ENCODE measurements around the gene FRAS1.
"Not testable (repeated sequence)": the region's sequence is repeated elsewhere in the genome, so short reads cannot be mapped to it uniquely, and the experiment has no call there.

The FRAS1 gene

DNA sequence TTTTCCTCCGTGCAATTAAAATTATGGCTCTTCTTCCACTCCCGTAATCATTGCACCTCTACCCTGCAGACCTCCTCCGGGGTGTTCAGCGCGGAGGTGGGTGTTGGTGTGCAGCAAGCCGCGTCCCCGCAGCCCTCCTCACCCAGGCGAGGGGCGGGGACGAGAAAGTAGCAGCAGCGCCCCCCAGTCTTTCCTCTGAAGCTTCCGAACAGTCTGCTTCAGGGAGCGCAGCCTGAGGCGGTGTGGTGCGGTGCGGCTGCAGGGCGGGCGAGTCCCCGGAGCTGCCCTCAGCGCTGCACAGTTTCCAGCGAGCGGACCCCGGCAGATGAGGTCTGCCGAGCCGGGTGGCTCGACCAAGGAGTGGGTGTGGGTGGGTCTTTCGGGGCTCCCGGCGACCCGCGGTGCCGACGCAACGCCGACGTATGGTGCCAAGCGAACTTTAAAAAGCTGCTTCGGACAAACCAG is at the start of gene FRAS1:
TSS of gene FRAS1 (plus strand) at position 189 of the 465 bp plus-strand sequence. CDS start 687 bp downstream, outside the sequence.
- peak; percentile 56 for DNase-seq (ENCODE audit: low spot score)

- DNase-seq (ENCODE audit: low spot score) = not testable (repeated sequence)
Measured at GRCh38 chr4:78011003-78011402, 46.1 kb upstream of the FRAS1 start.

GRCh38 chr4:78014889-78015886 is 41.9 kb upstream of the FRAS1 start:
- no peak for DNase-seq (ENCODE audit: low spot score)

DNA sequence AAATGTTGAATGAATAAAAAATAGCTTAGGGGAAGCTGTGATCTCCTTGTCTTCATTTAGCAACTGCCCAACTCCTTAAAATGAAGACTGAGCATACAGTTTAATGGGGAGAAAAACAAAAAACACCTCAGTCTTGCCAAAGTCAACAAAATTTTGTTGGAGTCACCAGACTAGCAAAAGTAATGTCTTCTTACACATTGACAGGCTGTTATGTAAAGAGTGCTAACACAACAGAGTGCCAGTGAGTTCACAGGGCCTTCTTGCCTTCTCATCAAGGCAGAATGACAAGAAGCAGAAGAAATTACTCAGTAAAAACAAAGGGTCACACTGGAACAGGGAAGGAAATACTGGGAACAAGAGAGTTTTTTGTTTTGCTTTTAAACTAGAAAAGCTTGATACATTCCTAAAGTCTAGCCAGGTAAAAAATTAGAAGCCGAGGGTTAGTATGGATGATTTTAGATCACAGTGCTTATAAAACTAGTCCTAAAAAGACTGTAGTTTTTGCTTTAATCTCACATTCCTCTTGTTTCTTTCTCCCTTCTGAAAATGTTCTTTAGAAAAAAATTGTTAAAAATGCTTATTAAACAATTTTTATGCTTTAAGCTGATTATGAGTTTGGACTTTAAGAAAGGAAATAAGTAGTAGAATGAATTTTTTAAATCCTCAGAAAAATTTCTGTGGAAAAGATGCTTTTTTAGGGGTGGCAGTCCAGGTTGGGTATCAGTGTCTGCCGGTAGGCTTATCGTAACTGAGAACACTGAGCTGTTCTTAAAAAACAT is 38.7 kb upstream of the FRAS1 start:
- DNase-seq (ENCODE audit: low spot score) = no peak

DNA sequence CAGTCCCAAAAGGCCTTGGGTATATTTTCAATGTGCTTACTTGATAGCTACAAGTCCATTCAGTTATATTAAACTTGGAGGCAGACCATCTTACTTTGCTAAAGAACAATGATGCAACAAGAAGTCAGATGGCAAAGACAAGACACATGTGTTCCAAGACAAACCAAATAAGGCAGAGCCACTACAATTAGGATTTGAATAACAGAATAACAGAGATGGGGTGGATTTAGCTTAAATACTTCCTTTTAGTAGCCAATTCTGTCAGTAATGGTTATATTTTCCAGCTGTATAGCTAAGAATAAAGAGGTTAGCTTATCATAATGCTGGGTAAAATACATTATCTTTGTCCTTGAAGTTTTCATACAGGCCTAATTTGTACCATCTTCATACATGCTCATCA is 37.7 kb upstream of the FRAS1 start:
- DNase-seq (ENCODE audit: low spot score) = no peak

GRCh38 chr4:78020677-78021076 is 36.4 kb upstream of the FRAS1 start:
- no peak for DNase-seq (ENCODE audit: low spot score)

GRCh38 chr4:78022517-78022916 is 34.6 kb upstream of the FRAS1 start:
- DNase-seq (ENCODE audit: low spot score) = peak; percentile 4

- DNase-seq (ENCODE audit: low spot score) = no peak
Measured at GRCh38 chr4:78024085-78024484, 33.0 kb upstream of the FRAS1 start.

- DNase-seq (ENCODE audit: low spot score) = no peak
Measured at GRCh38 chr4:78024576-78025091, 32.5 kb upstream of the FRAS1 start.

DNA sequence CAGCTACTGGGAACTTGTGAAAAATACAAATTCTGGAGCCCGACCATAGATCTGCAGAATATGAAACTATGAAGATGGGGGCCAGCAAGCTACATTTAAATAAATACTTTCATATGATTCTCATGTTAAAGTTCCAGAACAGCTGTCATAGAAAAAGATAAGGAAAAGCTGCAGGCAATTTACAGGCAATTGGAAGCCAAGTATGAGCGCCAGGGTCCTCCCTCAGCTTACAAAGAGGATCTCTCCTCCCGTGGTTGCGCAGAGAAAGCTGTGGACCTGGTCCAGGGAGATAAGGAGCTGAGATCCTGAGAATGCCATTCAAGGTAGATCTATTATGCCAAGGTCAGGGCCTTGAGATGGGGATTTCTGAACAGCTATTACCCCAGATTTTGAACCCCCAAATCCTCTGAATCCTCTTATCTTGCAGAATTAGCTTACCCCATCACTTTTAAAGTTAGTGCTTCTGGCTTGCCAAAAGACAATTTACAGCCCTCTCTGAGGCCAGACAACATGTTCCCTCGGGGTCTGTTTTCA is 25.6 kb upstream of the FRAS1 start:
- no peak for DNase-seq (ENCODE audit: low spot score)

DNA sequence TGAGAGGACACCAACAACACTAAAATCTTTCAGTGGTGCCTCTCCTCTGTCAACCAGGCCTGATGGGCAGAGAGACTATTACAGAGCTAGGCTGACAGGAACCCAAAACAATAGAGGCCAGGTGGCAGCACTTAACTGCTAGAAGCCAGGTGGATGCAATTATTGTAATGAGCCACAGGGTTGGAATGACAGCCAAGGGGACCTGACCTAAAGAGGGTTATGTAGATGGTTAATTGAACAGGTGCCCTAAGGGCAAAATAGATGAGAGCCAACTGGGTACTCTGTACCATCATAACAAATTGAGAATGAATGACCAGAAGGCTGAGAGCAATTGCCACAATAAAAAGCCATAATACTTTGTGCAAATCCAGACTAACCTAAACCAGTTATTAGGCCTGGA is 24.7 kb upstream of the FRAS1 start:
- no peak for DNase-seq (ENCODE audit: low spot score)

DNA sequence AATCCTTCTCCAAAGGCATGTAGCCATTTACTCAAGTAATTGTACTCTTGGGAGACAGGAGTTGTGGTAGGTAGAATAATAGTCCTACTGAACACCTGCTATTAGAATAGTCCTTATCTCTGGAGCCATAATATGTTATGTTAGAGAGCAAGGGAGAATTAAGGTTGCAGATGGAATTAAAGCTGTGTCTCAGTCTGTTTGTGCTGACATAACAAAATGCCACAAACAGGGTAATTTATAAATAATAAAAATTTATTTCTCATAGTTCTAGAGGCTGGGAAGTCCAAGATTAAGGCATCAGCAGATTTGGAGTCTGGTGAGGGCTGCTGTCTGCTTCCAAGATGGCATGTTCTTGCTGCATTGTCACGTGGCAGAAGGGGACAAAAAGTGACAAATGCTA is 24.2 kb upstream of the FRAS1 start:
- no peak for DNase-seq (ENCODE audit: low spot score)

DNA sequence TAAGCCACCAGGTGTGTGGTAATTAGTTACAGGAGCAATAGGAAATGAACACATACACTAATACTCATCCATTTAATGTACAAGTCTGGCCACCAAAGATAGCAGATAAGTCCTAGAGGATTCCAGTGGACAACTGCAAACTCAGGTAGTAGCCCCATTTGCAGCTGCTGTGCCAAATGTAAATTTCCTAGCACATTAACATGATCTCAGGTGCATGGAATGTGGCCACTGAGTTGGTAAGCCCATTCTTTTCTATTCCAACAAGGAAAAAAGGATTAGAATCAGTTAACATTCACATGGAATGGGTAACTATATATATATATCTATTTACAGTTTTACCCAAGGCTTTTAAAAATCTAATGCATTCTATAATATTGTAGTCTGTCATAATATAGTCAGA is 23.3 kb upstream of the FRAS1 start:
- DNase-seq (ENCODE audit: low spot score) = no peak

GRCh38 chr4:78038704-78039103 is 18.4 kb upstream of the FRAS1 start:
- DNase-seq (ENCODE audit: low spot score) = no peak

DNA sequence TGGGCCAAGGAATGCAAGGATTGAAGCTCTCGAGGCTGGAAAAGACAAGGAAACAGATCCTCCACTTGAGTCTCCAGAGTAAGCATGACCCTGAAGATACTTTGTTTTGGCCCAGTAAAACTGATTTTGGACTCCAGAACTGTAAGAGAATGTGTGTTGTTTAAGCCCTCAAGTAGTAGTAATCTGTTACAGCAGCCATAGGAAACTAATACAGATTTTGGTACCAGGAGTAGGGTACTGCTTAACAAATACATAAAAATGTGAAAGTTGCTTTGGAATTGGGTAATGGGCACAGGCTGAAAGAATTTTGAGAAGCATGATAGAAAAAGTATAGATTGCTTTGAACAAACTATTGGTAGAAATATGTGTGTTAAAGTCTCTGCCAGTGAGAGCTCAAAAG is 17.4 kb upstream of the FRAS1 start:
- no peak for DNase-seq (ENCODE audit: low spot score)

GRCh38 chr4:78040431-78040830 is 16.7 kb upstream of the FRAS1 start:
- no peak for DNase-seq (ENCODE audit: low spot score)

DNA sequence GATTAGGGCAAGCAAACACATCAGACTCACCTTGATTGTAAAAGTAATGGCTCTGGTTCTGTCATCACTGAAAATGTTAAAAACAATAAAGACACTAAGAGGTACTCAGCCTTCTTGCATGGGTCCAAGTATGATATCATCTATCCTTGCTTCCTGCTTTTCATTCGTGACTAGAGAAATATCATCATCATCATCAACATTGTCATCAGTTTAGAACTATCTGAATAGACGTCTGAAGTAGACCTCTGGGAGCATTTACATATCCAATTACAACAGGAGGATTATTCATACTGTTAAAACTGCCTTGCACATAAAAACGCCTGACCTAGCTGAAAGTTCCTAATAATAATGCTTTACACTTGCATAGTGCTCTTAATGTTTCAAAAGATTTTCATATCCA is 9.8 kb upstream of the FRAS1 start:
- no peak for DNase-seq (ENCODE audit: low spot score)

- peak; percentile 85 for DNase-seq (ENCODE audit: low spot score)
Measured at GRCh38 chr4:78056265-78057129, 626 bp upstream of the FRAS1 start.

GRCh38 chr4:78057600-78058550 is 752 bp downstream of the FRAS1 start:
- DNase-seq (ENCODE audit: low spot score) = peak; percentile 68
